NK-92 treated with Interleukin-12 subunit alpha and Interleukin-12 subunit beta, amount 100 ng/mL, for 24 hours (cell line): ENCODE measurements around the gene XRCC1.
"Not testable (repeated sequence)": the region's sequence is repeated elsewhere in the genome, so short reads cannot be mapped to it uniquely, and the experiment has no call there.

Experiments used
- DNase-seq: peaks from one replicate; lab custom pipeline; 2025; lab: John Stamatoyannopoulos, UW

XRCC1 gene

DNA sequence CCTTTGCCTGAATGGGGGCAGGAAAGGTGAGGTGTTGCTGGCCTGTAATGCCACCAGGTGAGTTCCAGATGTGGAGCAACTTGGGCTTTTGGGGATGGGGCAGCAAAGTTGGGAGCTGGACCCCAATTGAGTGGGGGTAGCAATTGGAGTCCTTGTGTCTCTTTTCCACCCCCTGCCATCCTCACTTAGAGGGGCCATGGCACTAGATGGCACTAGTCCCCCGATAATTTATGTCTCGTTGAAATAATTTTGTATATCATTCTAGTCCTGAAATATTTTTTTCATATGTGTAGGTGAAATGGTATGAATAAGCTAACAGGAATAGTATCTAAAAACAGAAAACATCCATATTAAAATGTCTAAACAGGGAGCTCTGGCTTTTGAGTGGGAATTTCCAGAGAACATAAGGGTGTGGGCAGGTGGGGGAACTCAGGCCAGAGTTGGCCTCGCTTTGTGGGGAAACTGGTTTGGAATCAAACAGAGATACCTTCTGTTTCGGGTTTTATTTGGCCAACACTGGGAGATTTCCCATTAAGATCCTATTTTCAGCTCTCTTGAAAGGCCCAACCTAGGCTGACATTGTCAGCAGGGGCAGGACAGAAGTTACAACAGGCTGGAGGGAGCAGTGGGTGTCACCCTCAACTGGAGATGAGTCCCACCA, 24.4 kb upstream of the XRCC1 start:
- no peak for DNase-seq

DNA sequence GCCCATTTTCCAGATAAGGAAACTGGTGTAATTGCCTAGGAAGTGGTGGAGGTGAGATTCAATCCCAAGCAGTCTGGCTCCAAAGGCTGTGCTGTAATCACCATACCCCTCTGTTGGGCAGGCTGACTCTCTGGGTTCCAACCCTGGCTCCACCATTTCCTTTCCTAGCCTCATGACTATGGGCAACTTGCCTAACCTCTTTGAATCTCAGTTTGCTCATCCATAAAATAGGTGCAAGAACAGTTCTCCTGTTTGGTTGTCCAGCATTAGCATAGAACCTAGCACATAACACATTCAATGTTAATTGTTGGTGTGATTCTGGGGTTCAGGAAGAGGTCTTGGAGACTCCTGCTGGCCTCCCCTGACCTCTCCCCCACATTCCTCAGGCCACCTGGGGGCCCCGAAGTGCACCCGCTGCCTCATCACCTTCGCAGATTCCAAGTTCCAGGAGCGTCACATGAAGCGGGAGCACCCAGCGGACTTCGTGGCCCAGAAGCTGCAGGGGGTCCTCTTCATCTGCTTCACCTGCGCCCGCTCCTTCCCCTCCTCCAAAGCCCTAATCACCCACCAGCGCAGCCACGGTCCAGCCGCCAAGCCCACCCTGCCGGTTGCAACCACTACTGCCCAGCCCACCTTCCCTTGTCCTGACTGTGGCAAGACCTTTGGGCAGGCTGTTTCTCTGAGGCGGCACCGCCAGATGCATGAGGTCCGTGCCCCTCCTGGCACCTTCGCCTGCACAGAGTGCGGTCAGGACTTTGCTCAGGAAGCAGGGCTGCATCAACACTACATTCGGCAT, 23.3 kb upstream of the XRCC1 start:
- no peak for DNase-seq

DNA sequence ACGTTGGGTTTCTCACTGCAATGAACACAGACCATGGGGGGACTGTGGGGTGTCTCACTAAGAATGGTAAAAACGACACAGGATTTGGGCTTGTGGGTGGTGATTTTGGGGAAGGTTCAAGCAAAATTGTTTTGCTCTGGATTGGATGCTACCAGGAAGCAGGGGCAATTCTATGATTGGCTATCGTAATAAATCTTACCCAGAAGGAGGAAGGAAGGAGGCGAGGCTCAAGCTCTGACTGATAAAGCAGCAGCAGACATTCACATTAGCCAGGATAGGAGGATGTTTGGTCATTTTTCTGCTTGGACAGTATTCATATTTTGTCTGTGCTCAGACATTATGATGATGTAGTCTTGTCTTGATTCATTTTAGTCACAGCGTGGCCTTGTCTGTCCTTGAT, 22.5 kb upstream of the XRCC1 start:
- DNase-seq = no peak

DNA sequence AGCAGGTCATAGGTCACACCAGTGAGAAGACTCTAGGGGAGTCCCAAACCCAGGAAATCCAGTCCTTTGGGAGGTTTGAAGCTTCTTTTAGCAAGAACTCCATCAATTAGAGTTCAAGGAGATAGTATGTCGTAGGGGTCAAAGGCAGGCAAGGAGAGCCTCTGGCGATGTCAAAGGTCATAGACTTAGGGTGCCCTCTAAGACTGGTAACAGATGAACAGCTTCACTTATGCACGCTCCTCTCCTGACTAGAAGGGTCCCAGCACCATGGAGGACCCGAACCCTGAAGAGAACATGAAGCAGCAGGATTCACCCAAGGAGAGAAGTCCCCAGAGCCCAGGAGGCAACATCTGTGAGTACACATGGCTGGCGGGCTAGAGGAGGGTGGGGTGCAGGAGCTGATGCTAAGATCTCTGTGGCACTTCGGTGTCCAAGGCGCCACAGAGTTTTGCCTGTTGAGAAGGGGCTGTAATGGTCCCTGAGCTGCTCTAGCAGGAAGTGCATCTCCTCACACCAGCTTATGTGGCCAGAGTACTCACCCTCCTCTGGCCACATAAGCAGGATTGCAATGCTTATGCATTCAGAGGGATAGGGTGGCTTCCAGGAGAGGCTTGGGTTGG, 21.6 kb upstream of the XRCC1 start:
- DNase-seq = no peak

DNA sequence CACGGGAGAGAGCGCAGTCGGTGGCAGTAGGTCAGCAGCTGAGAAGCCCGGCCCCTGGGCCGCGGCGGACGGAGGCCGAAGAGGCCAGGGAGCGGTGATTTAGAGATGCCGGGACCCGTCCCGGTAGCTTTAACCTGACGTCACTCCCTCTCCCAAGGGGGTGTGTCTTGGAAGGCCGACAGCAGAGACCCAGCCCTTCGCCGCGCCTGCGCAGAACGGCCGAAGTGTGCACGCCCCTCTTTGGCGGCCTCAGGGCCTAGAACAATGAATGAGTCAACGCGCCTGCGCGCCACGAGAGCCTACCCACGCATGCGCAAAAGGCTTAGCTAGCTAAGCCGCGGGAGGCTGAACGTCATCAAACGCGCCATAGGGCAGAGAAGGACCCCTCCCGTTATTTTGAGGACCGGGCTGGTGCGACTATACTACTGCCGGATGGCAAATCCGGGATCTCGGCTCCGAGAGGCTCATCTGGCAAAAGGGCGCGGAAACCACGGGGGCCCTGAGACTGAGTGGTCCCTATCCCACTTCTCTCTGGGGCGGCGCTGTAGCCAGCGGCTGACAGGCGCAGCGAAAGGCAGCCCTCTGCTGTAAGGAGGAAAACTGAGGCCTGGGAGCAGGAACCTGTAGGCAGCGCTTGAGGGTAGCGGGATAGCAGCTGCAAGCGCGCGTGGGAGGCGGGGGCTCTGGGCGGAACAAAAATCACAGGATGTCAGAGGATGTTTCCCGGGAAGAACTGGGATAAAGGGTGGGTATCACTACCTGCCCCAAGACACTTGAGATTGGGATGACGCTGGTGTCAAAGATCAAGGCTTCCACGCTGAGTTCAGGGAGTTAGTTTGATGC, 20.9 kb upstream of the XRCC1 start, which contains the start of the genes IRGQ and ZNF576:
TSS of gene IRGQ (minus strand) at position 136 of the 843 bp plus-strand sequence. CDS start 796 bp downstream, outside the sequence.
TSS of gene ZNF576 (plus strand) at position 597 of the 843 bp plus-strand sequence. CDS start 514 bp downstream, outside the sequence.
- peak; percentile 99 for DNase-seq

DNA sequence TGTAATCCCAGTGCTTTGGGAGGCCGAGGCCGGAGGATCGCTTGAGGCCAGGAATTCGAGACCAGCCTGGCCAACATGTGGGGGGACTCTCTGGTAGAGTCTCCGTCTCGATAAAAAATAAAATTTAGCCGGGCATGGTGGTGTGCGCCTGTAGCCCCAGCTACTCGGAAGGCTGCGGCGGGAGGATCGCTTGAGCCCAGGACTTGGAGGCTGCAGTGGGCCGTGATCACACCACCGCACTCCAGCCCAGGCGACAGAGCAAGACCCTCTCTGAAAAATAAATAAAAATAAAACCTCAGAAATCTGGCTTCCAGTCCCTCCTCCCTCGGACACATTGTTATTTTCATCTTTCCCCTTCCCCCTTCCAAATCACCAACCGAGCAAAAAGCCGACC, 20.3 kb upstream of the XRCC1 start:
- DNase-seq = no peak

DNA sequence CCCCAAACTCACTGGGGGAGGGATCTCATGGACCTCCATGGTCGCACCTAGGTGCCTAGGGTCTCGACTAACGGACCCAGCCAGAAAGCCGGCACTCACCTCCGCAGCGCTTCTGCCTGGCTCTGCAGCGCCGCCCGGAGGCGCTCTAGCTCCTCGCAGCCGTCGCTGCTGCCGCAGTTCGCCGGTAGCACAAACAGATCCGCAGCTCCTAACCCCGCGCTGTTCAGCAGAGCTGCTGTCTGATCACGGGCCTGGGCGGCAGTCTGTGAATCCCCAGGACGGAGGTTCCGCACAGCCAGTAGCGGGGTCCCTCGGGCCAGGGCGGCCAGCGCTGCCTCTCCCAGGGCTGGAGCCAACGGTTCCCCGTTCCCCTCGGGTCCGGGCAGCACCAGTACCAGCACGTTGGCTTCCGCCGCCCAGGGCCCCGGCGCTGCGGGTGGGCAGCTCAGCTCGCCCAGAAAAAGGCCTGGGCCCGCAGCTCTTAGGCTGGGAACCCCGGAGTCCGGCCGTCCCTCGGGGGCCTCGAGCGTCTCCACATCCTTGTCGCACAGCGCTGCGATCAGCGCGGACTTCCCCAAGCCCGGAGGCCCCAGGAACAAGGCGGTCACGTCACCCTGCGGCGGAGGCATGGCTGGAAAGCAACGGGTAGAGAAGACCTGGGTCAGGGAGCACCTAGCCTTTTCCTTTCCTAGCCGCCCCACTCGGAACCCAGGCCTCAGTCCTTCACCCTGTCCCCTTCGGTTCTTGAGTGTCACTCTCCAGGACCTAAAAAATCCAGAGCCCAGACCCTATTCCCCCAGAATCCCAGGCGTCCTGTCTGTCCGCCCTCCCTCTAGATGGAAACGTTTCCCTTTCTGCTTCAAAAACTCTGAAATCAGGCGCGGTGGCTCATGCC, 19.6 kb upstream of the XRCC1 start:
- no peak for DNase-seq

DNA sequence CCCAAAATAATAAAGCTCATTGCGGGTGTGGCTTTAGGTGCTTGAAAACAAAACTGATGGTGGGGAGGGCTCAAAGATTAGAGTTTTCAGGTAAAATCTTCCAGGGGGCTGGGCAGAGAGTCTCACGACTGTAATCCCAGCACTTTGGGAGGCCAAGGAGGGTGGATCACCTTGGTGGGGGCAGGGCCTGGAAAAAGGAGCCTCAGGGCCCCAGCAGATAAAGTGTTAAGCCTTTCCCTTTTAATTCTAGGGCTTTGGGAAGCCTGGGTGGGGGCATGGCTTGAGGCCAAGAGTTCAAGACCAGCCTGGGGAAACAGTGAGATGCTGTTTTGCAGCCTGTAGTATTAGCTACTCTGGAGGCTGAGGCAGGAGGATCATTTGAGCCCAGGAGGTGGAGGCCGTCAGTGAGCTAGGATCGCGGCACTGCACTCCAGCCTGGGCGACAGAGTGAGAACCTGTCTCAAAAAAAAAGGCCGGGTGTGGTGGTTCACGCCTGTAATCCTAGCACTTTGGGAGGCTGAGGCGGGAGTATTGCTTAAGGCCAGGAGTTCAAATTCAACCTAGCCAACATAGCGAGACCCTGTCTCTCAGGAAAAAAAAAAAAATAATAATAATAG, 18.9 kb upstream of the XRCC1 start:
- no peak for DNase-seq

DNA sequence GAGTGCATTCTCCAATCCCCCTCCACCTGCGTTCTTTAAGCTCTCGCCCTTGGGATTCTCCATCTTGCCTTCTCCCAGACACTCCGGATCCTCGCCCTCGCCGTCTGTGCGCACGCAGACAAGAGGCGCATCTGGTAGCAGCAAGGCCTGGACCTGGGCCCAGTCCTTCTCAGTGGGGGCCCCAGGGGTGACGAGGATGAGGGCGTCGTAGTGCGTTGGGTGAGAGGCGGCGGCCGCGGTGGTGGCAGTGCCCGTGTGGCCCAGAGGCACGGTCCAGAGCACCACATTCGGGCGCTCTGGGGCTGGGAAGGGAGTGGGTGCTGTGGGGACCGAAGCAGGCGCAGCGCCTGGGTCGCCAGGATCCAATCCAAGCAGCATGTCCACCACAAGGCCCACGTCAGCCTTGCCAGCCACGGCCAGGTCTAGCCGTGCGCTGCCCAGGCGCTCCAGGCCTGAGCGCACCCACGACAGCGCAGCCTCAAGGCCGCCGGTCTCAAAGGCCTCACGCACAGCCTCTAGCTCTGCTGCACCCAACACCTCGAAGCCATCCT, 17.5 kb upstream of the XRCC1 start:
- no peak for DNase-seq

DNA sequence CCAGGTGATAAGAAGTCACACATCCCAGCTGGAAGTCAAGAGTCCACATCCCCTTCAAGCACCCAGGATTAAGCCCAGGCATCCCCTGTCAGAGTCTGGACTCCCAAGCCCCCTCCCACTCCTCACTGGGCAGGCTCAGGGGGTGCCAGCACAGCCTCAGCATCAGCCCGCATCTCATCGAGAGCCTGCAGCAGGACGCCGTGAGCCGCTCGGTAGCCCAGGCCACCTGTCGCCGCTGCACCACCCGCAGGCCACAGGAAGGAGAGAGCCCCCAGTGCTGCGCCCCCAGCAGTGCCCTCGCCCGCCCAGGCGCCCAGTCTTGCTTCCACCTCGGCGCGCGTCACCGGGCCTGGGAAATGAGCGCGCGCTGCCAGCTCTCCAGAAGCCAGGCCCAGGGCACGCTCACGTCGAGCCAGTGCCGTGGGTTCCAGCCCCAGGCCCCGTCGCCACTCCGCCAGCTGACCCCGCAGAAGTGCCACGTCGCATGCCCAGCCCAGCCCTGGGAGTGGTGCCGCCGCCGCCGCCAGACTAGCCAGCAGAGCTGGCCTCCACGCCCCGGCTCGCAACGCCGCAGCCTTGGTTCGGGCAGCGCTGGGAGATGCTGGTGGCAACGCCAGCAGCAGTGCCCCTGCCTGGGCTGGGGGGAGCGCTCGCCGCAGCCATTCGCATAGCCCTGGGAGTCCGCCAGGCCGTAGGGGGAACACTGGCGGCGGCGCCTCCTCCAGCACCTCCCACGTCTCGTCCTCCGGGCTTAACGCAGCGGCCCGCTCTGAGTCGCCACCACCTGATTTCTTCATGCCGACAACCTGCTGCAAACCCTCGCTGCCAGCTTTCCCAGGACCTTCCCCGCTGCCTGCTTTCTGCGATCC, 16.8 kb upstream of the XRCC1 start:
- no peak for DNase-seq

DNA sequence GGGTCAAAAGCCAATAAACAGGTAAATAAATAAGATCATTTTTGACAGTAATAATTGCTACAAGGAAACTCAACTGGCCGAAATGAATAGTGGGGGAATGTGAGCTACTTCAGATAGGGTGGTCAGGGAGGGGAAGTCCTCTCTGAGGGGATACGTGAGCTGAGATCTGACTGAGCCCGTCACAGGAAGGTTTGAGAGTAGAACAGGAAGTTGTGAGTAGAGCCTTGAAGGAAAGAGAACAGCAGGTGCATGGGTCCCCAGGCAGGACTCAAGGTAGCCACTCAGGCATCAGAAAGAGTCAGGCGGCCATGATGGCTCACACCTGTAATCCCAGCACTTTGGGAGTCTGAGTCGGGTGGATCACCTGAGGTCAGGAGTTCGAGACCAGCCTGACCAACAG, 14.4 kb upstream of the XRCC1 start:
- no peak for DNase-seq

DNA sequence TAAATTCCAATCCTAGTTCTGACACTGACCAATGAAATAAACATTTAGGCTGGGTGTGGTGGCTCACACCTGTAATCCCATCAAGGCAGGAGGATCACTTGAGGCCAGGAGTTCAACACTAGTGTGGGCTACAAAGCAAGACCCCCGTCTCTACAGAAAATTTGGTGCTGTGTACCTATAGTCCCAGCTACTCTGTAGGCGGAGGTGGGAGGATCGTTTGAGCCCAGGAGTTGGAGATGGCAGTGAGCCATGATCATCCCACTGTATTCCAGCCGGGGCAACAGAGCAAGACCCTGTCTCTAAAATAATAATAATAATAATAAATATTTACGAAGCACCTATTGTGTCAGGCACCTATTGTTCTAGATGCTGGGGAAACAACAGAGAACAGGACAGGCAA, 13.9 kb upstream of the XRCC1 start:
- no peak for DNase-seq

DNA sequence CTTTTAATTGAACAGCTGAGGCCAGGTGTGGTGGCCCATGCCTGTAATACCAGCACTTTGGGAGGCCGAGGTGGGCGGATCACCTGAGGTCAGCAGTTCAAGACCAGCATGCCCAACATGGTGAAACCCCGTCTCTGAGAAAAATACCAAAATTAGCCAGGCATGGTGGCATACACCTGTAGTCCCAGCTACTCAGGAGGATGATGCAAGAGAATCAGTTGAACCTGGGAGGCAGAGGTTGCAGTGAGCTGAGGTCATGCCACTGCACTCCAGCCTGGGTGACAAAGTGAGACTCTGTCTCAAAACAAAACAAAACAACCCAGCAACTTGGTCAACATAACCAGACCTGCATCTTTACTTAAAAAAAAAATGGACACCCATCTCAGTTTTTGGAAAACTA, 11.7 kb upstream of the XRCC1 start:
- not testable (repeated sequence) for DNase-seq

DNA sequence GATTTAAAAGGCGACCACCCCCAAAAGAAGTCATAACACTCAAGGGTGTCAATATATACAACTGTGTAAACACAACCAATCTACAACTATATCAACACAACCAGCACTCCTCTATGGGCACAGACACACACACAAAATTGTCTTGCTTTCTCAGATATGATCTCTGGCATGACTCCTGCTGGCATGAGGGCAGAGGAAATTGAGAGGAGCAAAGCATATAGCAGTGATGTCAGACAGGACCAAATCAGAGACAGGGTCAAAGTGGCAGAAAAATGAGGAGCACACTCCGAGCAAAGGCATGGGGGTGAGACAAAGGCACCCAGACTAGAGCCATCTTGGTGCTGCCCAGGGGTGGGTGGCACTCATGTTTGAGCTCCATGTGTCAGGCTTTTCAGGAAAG, 11.0 kb upstream of the XRCC1 start:
- no peak for DNase-seq

DNA sequence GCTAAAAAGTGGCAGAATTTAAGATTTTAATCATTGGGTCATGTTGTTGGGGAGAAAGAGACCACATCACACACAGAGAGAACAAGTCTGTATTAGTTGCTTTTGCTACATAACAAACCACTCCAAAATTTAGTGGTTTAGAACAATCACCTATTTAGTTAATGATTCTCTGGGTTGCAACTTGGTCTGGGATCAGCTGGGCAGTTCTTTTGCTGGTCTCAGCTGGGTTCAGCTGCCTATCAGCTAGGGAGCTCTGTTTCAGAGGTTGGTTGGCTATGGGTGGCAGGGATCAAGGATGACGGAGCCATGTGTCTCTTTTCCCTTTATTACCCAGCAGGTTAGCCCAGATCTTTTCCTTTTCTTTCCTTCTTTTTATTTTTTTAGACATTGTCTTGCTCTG, 9.2 kb upstream of the XRCC1 start:
- no peak for DNase-seq

DNA sequence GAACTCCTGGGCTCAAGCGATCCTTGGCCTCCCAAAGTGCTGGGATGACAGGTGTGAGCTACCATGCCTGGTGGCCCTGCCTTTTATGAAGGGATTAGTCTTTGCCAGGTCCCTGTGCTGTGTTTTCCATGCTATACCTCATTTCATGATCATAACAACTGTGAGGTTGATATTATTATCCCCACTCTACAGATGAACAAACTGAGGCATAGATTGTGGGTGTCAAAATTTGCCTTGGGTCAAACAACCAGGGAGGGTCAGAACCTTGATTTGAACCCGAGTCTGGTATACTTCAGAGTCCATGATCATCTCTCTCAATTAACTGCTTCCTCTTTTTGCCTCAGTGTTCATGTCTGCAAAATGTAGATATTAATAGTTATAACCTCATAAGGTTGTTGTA, 7.2 kb upstream of the XRCC1 start:
- DNase-seq = no peak

DNA sequence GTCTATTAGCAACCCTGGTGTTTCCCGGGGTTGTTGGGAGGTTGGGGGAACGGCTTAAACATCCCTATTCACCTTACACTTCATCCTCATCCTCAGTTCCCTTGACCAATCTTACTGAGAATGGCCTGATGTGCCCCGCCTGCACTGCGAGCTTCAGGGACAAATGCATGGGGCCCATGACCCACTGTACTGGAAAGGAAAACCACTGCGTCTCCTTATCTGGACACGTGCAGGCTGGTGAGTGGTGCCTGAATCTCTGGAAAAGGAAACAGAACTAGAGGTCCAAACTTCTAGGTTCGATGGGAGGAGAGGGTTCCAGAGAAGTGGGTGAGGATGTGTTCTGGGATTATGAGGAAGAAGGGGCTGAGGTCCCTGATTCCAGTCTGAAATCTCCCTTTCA, 6.1 kb upstream of the XRCC1 start:
- no peak for DNase-seq

DNA sequence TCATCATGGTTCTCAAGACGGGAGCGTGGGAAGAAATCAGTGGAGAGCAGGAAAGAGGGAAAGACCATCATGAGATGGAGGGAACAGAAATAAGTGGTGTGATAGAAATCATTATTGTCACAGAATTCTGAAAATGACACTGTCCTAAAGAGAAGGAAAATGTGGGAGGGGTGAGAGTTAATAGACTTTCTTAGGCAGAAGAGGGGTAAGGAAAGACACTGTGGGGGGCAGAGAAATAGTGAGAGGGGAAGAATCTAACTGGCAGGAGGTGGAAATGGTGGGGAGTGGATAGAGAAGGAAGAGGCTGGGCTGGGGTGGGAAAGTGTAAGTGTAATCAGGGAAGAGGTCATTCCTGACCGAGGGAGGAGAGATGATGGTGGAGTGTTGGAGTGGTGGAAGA, 3.5 kb upstream of the XRCC1 start:
- no peak for DNase-seq
